ENCODE measurements around the gene KRTAP21-2.

KRTAP21-2 gene

DNA sequence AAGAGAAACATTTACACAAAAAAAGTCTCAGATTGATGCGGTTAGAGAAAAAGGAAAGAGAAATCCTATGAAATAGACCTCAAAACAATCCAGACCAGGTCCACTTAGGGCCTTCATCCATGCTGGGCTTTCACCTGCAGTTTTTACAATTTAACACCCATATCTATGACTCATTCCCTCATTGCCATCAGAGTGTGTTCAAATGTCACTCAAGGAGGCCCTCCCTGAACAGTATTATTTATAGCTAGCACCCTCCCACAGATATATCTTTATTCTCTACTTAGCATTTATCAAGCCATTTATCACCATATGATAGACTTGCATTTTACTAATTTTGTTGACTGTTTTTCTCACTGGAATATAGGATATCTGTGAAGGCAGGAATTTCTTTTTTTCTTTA, 27.7 kb downstream of the KRTAP21-2 start:
- no peaks in the 10 kb centered on the region for H4K20me1 ChIP-seq
- no peaks in the 10 kb centered on the region for H3K9me3 ChIP-seq
- no peak overlapping the region for H3K4me2 ChIP-seq
- H3K4me1 ChIP-seq, result no peaks in the 10 kb centered on the region
- H3K27ac ChIP-seq, result no peak overlapping the region
- no peak for TF ChIP-seq Cebpa-rat (IDR thresholded peaks at IDR 0.05)
- no peaks in the 10 kb centered on the region for H3K27me3 ChIP-seq
- H3K4me3 ChIP-seq, result no peak overlapping the region
- no peak overlapping the region for H3K9ac ChIP-seq
- H3K36me3 ChIP-seq, result no peaks in the 10 kb centered on the region

DNA sequence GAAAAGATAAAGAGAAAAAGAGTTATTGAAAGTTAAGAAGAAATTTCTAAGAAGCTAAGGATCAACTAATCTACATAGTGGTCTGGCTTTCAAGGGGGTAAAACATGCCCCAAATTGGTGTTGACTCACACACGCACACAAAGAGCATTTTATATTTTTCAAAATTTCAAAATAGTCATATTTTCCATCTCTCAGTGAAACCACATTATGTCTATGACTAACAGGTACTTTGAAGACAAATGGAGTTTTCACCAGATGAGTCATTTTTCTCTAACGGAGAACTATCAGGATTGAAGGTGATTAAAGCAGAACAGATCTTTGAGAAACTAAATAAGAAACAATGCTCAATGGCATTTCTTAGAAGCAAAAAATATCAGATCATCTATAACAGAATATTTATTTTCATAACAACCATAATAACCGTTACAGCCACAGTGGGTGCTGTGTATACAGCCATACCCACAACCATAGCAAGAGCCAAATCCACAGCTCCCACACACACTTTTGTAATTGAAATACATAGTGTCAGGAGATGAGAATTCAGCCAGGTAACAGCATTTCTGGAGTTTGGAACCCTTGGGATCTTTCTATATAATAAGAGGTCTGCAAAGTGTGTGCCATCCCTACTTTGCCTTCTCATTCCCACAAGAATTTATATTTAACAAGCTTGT, 28.7 kb downstream of the KRTAP21-2 start, which contains the start of gene KRTAP21-3:
TSS of gene KRTAP21-3 (minus strand) at position 539 of the 671 bp plus-strand sequence. CDS start at position 521, 18 bp downstream.
- H3K9me3 ChIP-seq, result no peaks in the 10 kb centered on the region
- no peak for TF ChIP-seq Cebpa-rat (IDR thresholded peaks at IDR 0.05)

DNA sequence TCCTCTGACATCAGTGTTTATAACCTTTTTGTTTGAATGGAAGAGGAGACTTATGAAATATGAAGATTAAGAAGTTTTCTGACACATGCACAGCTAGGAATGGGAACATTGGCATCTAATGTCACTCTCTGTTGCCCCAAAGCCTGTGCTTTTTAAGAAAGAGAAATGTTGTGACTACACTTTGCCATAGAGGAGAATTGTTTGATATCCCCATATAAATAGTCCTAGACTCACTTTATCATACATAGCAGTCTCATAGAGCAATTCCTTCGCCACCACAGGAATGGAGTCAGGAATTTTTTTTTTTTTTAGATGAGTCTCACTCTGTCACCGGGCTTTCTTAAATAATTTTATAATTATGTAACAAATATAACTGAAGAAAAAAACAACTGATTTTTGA, 30.0 kb downstream of the KRTAP21-2 start:
- no peaks in the 10 kb centered on the region for H4K20me1 ChIP-seq
- H3K36me3 ChIP-seq, result no peaks in the 10 kb centered on the region
- H3K27me3 ChIP-seq, result no peaks in the 10 kb centered on the region
- TF ChIP-seq Cebpa-rat (IDR thresholded peaks at IDR 0.05), result no peak
- H3K4me2 ChIP-seq, result no peak overlapping the region
- H3K4me3 ChIP-seq, result no peak overlapping the region
- no peaks in the 10 kb centered on the region for H3K9me3 ChIP-seq
- H3K4me1 ChIP-seq, result no peaks in the 10 kb centered on the region
- no peak overlapping the region for H3K27ac ChIP-seq
- no peak overlapping the region for H3K9ac ChIP-seq

More for the DNA sequence above, 28.7 kb downstream of the KRTAP21-2 start, which contains the start of gene KRTAP21-3:
- H3K4me3 ChIP-seq, result no peak within 1 kb of the TSS
- H3K4me1 ChIP-seq, result no peaks in the 10 kb centered on the region
- H3K27me3 ChIP-seq, result no peaks in the 10 kb centered on the region
- no peaks in the 10 kb centered on the region for H4K20me1 ChIP-seq
- H3K4me2 ChIP-seq, result no peak within 1 kb of the TSS
- H3K36me3 ChIP-seq, result no peaks in the 10 kb centered on the region
- no peak within 1 kb of the TSS for H3K27ac ChIP-seq
- H3K9ac ChIP-seq, result no peak within 1 kb of the TSS

DNA sequence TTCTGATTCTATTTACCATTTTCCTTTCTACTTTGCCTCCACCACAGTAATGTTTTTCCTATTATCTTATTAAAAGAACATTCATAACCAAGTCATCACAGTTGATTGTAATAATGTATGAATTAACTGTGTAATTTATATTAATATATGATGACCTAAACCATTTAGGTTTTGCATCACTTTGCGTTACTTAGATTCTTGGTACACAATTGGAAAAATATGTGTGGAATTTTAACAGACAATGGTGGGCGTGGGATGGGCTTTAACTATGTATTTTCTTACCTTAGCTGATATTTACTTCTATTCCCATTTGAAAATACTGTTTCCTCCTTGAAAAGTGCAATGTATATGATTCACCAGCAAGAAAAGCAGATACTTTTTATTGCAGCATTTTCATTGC, 32.1 kb downstream of the KRTAP21-2 start:
- Histone ChIP-seq H3K4me3 (no peak overlapping the region), H3K9me3 (no peaks in the 10 kb centered on the region), H3K4me1 (no peaks in the 10 kb centered on the region), H3K4me2 (no peak overlapping the region), H4K20me1 (no peaks in the 10 kb centered on the region), H3K36me3 (no peaks in the 10 kb centered on the region), H3K27ac (no peak overlapping the region), H3K9ac (no peak overlapping the region), H3K27me3 (no peaks in the 10 kb centered on the region)
- TF ChIP-seq Cebpa-rat (IDR thresholded peaks at IDR 0.05), result no peak

DNA sequence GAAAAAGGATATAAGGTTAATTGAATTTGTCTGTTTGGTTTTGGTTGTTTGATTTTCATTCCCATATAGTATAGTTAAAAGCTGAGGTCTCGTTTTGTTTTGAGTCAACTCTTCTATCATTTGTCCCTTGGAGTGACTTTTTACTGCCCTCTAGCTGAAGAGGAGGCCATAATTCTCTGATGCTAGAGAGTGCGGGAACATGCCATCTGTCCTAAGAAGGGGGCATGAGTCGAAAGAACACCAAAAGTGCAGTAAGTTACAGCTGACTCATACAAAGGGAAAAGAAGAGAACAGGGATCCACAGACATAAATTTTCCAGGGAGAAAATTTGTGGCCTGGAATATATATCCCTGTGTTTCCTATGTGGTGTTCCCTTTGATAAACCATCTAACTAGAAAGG, 32.6 kb downstream of the KRTAP21-2 start:
- TF ChIP-seq Cebpa-rat (IDR thresholded peaks at IDR 0.05), result no peak
- Histone ChIP-seq H3K27ac (no peak overlapping the region), H3K27me3 (no peaks in the 10 kb centered on the region), H3K9me3 (no peaks in the 10 kb centered on the region), H4K20me1 (no peaks in the 10 kb centered on the region), H3K36me3 (no peaks in the 10 kb centered on the region), H3K4me3 (no peak overlapping the region), H3K4me2 (no peak overlapping the region), H3K9ac (no peak overlapping the region), H3K4me1 (no peaks in the 10 kb centered on the region)

DNA sequence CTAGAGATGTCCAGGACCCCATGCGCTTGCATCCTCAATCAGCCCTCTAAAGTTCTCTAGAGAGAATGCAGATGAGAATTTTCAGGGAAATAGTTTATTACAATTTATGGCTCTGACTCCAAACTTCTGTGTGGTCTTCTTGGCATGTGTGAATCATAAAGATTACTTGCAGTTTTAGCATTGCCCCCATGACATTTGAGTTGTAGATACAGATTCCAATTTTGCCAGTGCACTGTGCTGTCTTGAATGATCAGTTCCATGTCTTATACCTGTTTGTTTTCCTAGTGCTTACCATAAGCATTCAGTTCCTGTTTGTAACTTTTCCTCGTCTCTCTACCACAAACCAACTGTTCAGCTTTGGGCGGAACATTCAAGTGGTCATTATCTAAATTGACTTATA, 33.3 kb downstream of the KRTAP21-2 start:
- Histone ChIP-seq H3K27me3 (no peaks in the 10 kb centered on the region), H4K20me1 (no peaks in the 10 kb centered on the region), H3K4me1 (no peaks in the 10 kb centered on the region), H3K9me3 (no peaks in the 10 kb centered on the region), H3K9ac (no peak overlapping the region), H3K4me2 (no peak overlapping the region), H3K4me3 (no peak overlapping the region), H3K27ac (no peak overlapping the region), H3K36me3 (no peaks in the 10 kb centered on the region)
- no peak for TF ChIP-seq Cebpa-rat (IDR thresholded peaks at IDR 0.05)

DNA sequence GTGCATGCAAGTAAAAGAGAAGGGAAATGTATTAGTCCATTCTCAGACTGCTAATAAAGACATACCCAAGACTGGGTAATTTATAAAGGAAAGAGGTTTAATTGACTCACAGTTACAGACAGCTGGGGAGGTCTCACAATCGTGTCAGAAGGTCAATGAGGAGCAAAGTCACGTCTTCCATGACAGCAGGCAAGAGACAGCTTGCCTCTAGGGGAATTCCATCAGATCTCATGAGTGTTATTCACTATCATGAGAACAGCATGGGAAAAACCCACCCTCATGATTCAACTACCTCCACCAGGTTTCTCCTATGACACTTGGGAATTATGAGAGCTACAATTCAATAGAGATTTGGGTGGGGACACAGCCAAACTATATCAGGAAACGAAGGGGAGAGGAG, 36.6 kb downstream of the KRTAP21-2 start:
- Histone ChIP-seq H3K9ac (no peak overlapping the region), H3K4me3 (no peak overlapping the region), H3K27me3 (no peaks in the 10 kb centered on the region), H4K20me1 (no peaks in the 10 kb centered on the region), H3K36me3 (no peaks in the 10 kb centered on the region), H3K9me3 (no peaks in the 10 kb centered on the region), H3K27ac (no peak overlapping the region), H3K4me1 (no peaks in the 10 kb centered on the region), H3K4me2 (no peak overlapping the region)
- no peak for TF ChIP-seq Cebpa-rat (IDR thresholded peaks at IDR 0.05)

DNA sequence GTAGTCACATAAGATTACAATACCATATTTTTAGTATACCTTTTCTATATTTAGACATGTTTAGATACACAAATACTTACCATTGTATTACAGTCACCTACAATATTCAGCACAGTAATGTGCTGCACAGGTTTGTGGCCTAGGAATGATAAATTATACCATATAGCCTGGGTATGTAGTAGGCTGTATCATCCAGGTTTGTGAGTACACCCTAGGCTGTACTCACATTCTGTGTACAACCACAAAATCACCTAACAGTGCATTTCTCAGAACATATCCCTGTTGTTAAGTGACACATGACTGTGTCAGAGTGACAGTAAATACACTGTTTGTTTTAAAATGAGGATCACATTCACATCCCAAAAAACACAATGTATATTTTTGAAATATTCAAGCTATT, 39.6 kb downstream of the KRTAP21-2 start:
- H3K4me2 ChIP-seq, result no peak overlapping the region
- no peak overlapping the region for H3K4me3 ChIP-seq
- H3K9ac ChIP-seq, result no peak overlapping the region
- H3K4me1 ChIP-seq, result no peaks in the 10 kb centered on the region
- H3K9me3 ChIP-seq, result no peaks in the 10 kb centered on the region
- no peaks in the 10 kb centered on the region for H4K20me1 ChIP-seq
- no peaks in the 10 kb centered on the region for H3K36me3 ChIP-seq
- no peaks in the 10 kb centered on the region for H3K27me3 ChIP-seq
- no peak for TF ChIP-seq Cebpa-rat (IDR thresholded peaks at IDR 0.05)
- no peak overlapping the region for H3K27ac ChIP-seq

Data from BLaER1 (cell line).